HG03469 (cell line): ENCODE measurements around the gene MYPOP.
"Not testable (repeated sequence)": the region's sequence is repeated elsewhere in the genome, so short reads cannot be mapped to it uniquely, and the experiment has no call there.

Experiments used
- ATAC-seq: cut with Tn5 transposase; IDR thresholded peaks from one replicate; pipeline ENCODE4 v1.9.1; 2021; ENCODE audit warnings: mild to moderate bottlenecking, moderate library complexity, moderate number of reproducible peaks; ENCODE audit not compliant: unreplicated experiment

The MYPOP gene

GRCh38 chr19:45884682-45885555 is 17.5 kb downstream of the MYPOP start:
- no peak for ATAC-seq

- no peak for ATAC-seq
These were observed 18.3 kb downstream of the MYPOP start for GRCh38 chr19:45883881-45884681.

- ATAC-seq, result no peak
These were observed 18.9 kb downstream of the MYPOP start for GRCh38 chr19:45883586-45883880.

- no peak for ATAC-seq
These were observed 19.5 kb downstream of the MYPOP start for GRCh38 chr19:45882652-45883585.

DNA sequence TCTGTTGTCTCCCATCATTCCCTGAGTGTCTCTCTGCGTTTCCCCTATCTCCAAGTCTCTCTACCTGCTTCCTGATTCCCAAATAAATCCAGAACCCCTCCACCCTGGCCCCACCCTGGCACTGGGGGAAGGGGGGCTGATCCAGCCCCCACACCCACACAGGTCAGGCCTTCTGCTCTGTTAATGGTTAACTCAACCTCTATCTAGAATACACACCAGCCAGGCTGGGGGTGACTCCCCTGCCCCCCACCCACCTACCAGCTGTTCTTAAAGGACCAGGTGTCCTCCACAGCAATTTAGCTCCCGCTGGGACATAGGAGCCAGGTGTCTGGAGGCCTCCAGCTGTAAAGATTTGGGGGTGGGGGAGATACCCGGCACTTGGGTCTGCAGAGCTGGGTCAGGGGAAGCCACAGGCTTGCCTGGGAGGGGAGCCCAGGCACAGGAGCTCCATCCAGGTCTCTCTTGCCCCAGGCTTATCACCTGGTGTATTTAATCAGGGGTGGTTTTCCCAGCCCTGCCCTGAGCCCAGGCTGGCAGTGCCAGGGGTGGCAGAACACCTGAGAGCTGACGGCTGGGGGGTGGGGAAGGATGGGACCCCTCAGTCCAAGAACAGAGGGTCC is 20.4 kb downstream of the MYPOP start:
- no peak for ATAC-seq

- no peak for ATAC-seq
These were observed 21.1 kb downstream of the MYPOP start for GRCh38 chr19:45881082-45881908.

DNA sequence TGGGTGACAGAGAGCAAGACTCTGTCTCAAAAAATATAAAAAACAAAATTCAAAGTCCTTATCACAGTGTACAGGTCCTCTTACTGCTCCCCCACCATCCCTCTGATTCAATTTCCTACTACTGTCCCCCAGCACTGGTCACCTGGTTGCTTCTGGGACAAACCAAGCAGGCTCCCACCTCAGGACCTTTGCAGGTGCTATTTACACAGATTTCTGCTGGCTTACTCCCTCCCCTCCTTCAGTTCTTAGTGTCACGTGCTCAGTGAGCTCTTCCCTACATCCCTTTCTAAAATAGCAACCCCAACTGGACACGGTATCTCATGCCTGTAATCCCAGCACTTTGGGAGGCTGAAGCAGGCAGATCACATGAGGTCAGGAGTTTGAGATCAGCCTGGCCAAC is 22.4 kb downstream of the MYPOP start:
- ATAC-seq, result no peak

- no peak for ATAC-seq
These were observed 23.4 kb downstream of the MYPOP start for GRCh38 chr19:45879055-45879454.

- no peak for ATAC-seq
These were observed 24.2 kb downstream of the MYPOP start for GRCh38 chr19:45878043-45878794.

GRCh38 chr19:45876411-45877197 is 25.8 kb downstream of the MYPOP start:
- ATAC-seq, result no peak

GRCh38 chr19:45876161-45876410 is 26.3 kb downstream of the MYPOP start:
- no peak for ATAC-seq

DNA sequence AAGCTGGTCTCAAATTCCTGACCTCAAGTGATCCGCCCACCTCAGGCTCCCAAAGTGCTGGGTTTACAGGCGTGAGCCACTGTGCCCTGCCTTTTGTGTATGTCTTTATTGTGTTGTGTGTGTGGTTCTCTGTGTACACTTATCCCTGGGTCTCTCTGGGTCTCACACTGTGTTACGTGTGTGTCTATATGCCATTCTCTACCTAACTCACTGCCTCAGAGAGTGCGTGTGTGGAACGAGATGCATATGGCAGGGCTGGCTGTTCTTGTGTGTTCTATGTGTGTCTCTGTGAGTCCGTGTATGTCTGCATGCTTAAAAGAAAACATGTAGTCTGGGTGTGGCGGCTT is 27.8 kb downstream of the MYPOP start:
- no peak for ATAC-seq

DNA sequence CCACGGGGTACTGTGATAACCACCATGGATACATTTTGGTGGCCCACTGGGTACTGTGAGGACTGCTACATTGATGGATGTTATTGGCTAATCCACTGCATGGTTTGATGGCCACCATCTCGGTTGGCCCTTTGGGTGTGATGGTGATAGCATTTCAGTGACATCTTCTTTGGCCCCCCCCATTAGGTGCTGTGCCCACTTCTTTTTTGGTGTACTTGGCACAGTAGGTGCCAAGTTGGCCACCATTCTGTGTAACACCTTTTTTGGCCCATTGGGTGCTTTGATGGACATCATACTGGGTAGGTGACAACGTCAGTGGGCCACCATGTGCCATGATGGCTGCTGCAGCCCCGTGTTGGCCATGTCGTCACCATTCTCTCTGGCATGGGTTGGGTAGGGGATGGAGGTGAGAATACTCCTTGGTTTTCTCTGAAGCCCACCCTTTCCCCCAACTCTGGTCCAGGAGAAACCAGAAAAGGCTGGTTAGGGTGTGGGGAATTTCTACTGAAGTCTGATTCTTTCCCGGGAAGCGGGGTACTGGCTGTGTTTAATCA is 29.1 kb downstream of the MYPOP start:
- no peak for ATAC-seq

GRCh38 chr19:45872095-45872919 is 30.1 kb downstream of the MYPOP start:
- ATAC-seq, result no peak

- no peak for ATAC-seq
These were observed 31.6 kb downstream of the MYPOP start for GRCh38 chr19:45870798-45871197.

GRCh38 chr19:45867241-45867640 is 35.2 kb downstream of the MYPOP start:
- not testable (repeated sequence) for ATAC-seq

DNA sequence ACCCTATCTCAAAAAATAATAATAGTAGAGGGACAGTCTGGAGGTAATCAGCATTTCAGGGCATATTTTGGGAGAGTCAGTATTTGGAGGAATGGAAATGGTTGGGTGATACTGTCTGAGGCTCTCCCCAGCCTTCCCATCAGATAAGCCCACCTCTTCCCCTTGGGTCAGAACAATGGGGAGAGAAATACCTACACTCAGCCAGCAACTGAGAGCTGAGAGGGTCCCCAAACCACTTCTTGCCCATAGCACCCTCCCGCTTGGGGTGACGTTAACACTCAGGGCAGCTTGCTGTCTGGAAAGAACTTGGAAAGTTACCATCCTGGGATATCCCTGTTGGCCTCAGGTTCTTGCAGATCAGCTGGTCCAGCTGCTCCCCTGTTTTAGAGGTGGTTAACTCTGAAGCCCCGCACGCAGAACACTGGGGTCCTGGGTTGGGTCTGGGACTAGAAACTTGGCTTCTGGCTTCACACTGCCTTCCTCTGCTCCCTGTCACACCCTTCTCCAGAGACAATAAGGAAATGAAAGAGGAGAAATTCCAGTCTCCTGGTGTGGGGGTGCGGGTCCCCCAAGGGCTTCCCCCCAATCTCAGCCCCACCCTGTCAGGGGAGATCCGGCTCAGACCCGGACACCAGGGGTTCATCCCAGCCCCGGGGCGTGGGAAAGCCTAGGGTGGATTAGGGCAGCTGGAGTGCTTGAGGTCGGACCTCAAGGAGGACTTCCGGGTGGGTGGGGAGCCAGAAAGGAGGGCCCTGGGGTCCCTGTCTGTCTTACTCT is 35.8 kb downstream of the MYPOP start:
- ATAC-seq, result no peak
